Natural killer cell (primary cell): ENCODE measurements around the gene INPP5A. TPM values are rescaled to one million over a fixed set of nuclear protein-coding genes. Genes with fewer than 3 reads are reported as not detected.

Experiments
- ATAC-seq, 3 donors: fragments of 150-1000 bp in 2 of 3; fragments of 200-7000 bp in 1 of 3; cut with Tn5 transposase; 1 replicate in 1 of 3; 2 replicates in 2 of 3; pipeline ENCODE4 v1.10.0; 2021; ENCODE audit warnings: mild to moderate bottlenecking in 2 of 3, moderate library complexity in 2 of 3
- DNase-seq, 2 donors: peaks; one replicate each; pipeline versions ENCODE4 v3.0.0 to v3.0.0-alpha.2; 2013 to 2021; ENCODE audit warnings: mixed read lengths in 1 of 2
- H3K27ac ChIP-seq: one replicate; pipeline ENCODE4 v1.5.1; 2013; ENCODE audit warnings: mild to moderate bottlenecking, low read length
- H3K27me3 ChIP-seq: one replicate; pipeline ENCODE4 v1.6.1; 2013; ENCODE audit warnings: low read length; ENCODE audit not compliant: control insufficient read depth, insufficient read depth
- H3K36me3 ChIP-seq: one replicate; pipeline ENCODE4 v1.6.1; 2013; ENCODE audit warnings: low read length; ENCODE audit not compliant: control insufficient read depth, insufficient read depth
- H3K4me1 ChIP-seq: one replicate; pipeline ENCODE4 v1.6.1; 2013; ENCODE audit warnings: low read length; ENCODE audit not compliant: control insufficient read depth, insufficient read depth
- H3K4me3 ChIP-seq: one replicate; pipeline ENCODE4 v1.5.1; 2013; ENCODE audit warnings: low read length
- H3K9me3 ChIP-seq: one replicate; pipeline ENCODE4 v1.6.1; 2013; ENCODE audit warnings: low read length; ENCODE audit not compliant: control insufficient read depth, insufficient read depth
- H3K27ac Mint-ChIP-seq, 2 donors: one replicate each; pipeline ENCODE4 v1.8.0; 2022; ENCODE audit warnings: mild to moderate bottlenecking in 2 of 2, mixed read lengths in 2 of 2, moderate library complexity in 1 of 2
- H3K27me3 Mint-ChIP-seq, 2 donors: one replicate each; pipeline ENCODE4 v1.8.0; 2022; ENCODE audit warnings: low read depth in 2 of 2, mixed read lengths in 2 of 2
- H3K36me3 Mint-ChIP-seq: one replicate; pipeline ENCODE4 v1.8.0; 2022; ENCODE audit warnings: mixed read lengths
- H3K4me1 Mint-ChIP-seq, 2 donors: one replicate each; pipeline ENCODE4 v1.8.0; 2022; ENCODE audit warnings: mixed read lengths in 2 of 2
- H3K4me3 Mint-ChIP-seq: one replicate; pipeline ENCODE4 v1.8.0; 2022; ENCODE audit warnings: mild to moderate bottlenecking, moderate library complexity, mixed read lengths
- H3K9me3 Mint-ChIP-seq, 2 donors: one replicate each; pipeline ENCODE4 v1.8.0; 2022; ENCODE audit warnings: mixed read lengths in 2 of 2
- CTCF ChIP-seq: fragments of 200-600 bp; IDR thresholded peaks from one replicate; pipeline ENCODE4 v1.8.0; 2022; ENCODE audit warnings: antibody characterized with exemption
- WGBS: methylation state at CpG from one replicate; pipeline ENCODE4 v1.1.7; 2013; ENCODE audit warnings: missing lambda C conversion rate; ENCODE audit not compliant: insufficient coverage; 5-methylcytosine and 5-hydroxymethylcytosine counted together
- intact Hi-C: fragments of 100-400 bp; cut with micrococcal nuclease; formaldehyde crosslinking; loops from one replicate; pipeline ENCODE4 v1.14.2; 2022
- total RNA-seq, 4 donors: library from RNA; stranded (reverse); fragments of 120-200 nt in 1 of 4; gene quantifications; one replicate each; pipeline versions ENCODE4 v1.2.3 to v1.2.4, GENCODE V29; 2013 to 2022

Gene INPP5A
- total RNA-seq, 3 donors from 2014 or later (not counting 1 experiment from before 2014, with no cell fraction given): 12.6 to 38.6 (median 18.6) TPM

- no peaks in the 10 kb centered on the region for H3K9me3 ChIP-seq
- no peak overlapping the region for H3K4me3 Mint-ChIP-seq
- no peaks in the 10 kb centered on the region for H3K27me3 Mint-ChIP-seq
- no peaks in the 10 kb centered on the region for H3K36me3 Mint-ChIP-seq
- H3K4me1 ChIP-seq: no peaks in the 10 kb centered on the region
- intact Hi-C loops: no loop called here
- H3K27me3 ChIP-seq: no peaks in the 10 kb centered on the region
- no peaks in the 10 kb centered on the region for H3K36me3 ChIP-seq
- TF ChIP-seq CTCF: no peak
- no peak for DNase-seq
- no peak overlapping the region for H3K4me3 ChIP-seq
- H3K9me3 Mint-ChIP-seq: no peaks in the 10 kb centered on the region
- WGBS: 76% methylated on average over 42 of the region's 42 CpGs
- H3K27ac Mint-ChIP-seq: no peak overlapping the region
- H3K27ac ChIP-seq: no peak overlapping the region
- no peak for ATAC-seq
- no peaks in the 10 kb centered on the region for H3K4me1 Mint-ChIP-seq
Measured at GRCh38 chr10:132808383-132809231, 271.0 kb downstream of the INPP5A start.

GRCh38 chr10:132809232-132810140 is 271.9 kb downstream of the INPP5A start:
- no peak overlapping the region for H3K27ac ChIP-seq
- no peaks in the 10 kb centered on the region for H3K9me3 ChIP-seq
- no peaks in the 10 kb centered on the region for H3K27me3 Mint-ChIP-seq
- intact Hi-C loops: no loop called here
- H3K4me3 ChIP-seq: no peak overlapping the region
- no peak for TF ChIP-seq CTCF
- ATAC-seq (no peak), DNase-seq (no peak)
- no peak overlapping the region for H3K4me3 Mint-ChIP-seq
- H3K36me3 Mint-ChIP-seq: no peaks in the 10 kb centered on the region
- H3K9me3 Mint-ChIP-seq: no peaks in the 10 kb centered on the region
- H3K36me3 ChIP-seq: no peaks in the 10 kb centered on the region
- 85% methylated on average over 38 of the region's 38 CpGs for WGBS
- H3K27me3 ChIP-seq: no peaks in the 10 kb centered on the region
- no peaks in the 10 kb centered on the region for H3K4me1 ChIP-seq
- no peak overlapping the region for H3K27ac Mint-ChIP-seq
- H3K4me1 Mint-ChIP-seq: no peaks in the 10 kb centered on the region

GRCh38 chr10:132810141-132810806 is 272.7 kb downstream of the INPP5A start:
- H3K27ac Mint-ChIP-seq: no peak overlapping the region
- no peak overlapping the region for H3K4me3 Mint-ChIP-seq
- H3K27me3 Mint-ChIP-seq: no peaks in the 10 kb centered on the region
- Histone ChIP-seq H3K4me3 (no peak overlapping the region), H3K4me1 (no peaks in the 10 kb centered on the region), H3K36me3 (no peaks in the 10 kb centered on the region), H3K9me3 (no peaks in the 10 kb centered on the region), H3K27me3 (no peaks in the 10 kb centered on the region), H3K27ac (no peak overlapping the region)
- 85% methylated on average over 39 of the region's 39 CpGs for WGBS
- no peak for TF ChIP-seq CTCF
- no peak for ATAC-seq
- DNase-seq: no peak
- no peaks in the 10 kb centered on the region for H3K9me3 Mint-ChIP-seq
- H3K4me1 Mint-ChIP-seq: no peaks in the 10 kb centered on the region
- no peaks in the 10 kb centered on the region for H3K36me3 Mint-ChIP-seq
- intact Hi-C loops: no loop called here
